RWPE1 (cell line): Measurements from ENCODE around the gene OR6S1.

ENCODE experiments used
- CTCF ChIA-PET: fragments of 350-600 bp; sonication (Branson Sonifier 250); formaldehyde crosslinking; extraction: SDS; loops from one replicate; lab custom pipeline; 2021; lab: Yijun Ruan, JAX
- POLR2A ChIA-PET: fragments of 400-600 bp; formaldehyde crosslinking; extraction: SDS; loops from one replicate; lab custom pipeline; 2020; ENCODE audit warnings: antibody characterized with exemption; ENCODE audit not compliant: low non-redundant PET; lab: Yijun Ruan, JAX
- DNase-seq: peaks from one replicate; pipeline ENCODE4 v3.0.0; 2012; ENCODE audit warnings: low spot score
- H3K27ac ChIP-seq: fragments of 450-650 bp; 2 replicates; pipeline ENCODE4 v1.5.1; 2017
- CTCF ChIP-seq: fragments of 450-650 bp; conservative IDR thresholded peaks from 2 replicates; pipeline ENCODE4 v1.5.1; 2017; ENCODE audit warnings: low read depth, mild to moderate bottlenecking

The OR6S1 gene

GRCh38 chr14:20684662-20685456 is 43.4 kb upstream of the OR6S1 start:
- H3K27ac ChIP-seq: peak overlapping the region; percentile 99
- no peak for TF ChIP-seq CTCF
- POLR2A ChIA-PET: interaction anchor here (0.7 to 1.4 kb wide), 2 partner anchors 53 to 342 kb away, joined by 3 read pairs; no protein-coding TSS in a partner anchor

GRCh38 chr14:20683891-20684661 is 42.6 kb upstream of the OR6S1 start, which contains the start of gene RNASE4:
TSS of gene RNASE4 (plus strand) at chr14:20684560. CDS start at chr14:20699372, 14,812 bp downstream.
- no peak for TF ChIP-seq CTCF
- DNase-seq: peak; percentile 68
- H3K27ac ChIP-seq: peak within 1 kb of the TSS; percentile 99
- POLR2A ChIA-PET: interaction anchor here (0.7 to 1.4 kb wide), 3 partner anchors 52 to 341 kb away, joined by 3 read pairs; no protein-coding TSS in a partner anchor
- CTCF ChIA-PET: interaction anchor here (0.5 to 1.3 kb wide), 4 partner anchors 26 to 647 kb away, joined by 3 to 7 read pairs (median 3); partner anchors contain the start of gene TTC5

More at GRCh38 chr14:20684662-20685456, 43.4 kb upstream of the OR6S1 start:
- DNase-seq: peak; percentile 34
- CTCF ChIA-PET: interaction anchor here (0.5 to 1.3 kb wide), 2 partner anchors 27 to 647 kb away, joined by 3 read pairs; no protein-coding TSS in a partner anchor

GRCh38 chr14:20683125-20683890 is 41.8 kb upstream of the OR6S1 start:
- ChIA-PET POLR2A (interaction anchor here (0.6 to 0.8 kb wide), 2 partner anchors 70 to 283 kb away, joined by 3 read pairs; no protein-coding TSS in a partner anchor), CTCF (interaction anchor here (0.5 to 1.3 kb wide), 3 partner anchors 26 to 378 kb away, joined by 3 to 7 read pairs (median 3); partner anchors contain the start of gene TTC5)
- no peak for TF ChIP-seq CTCF
- peak; percentile 39 for DNase-seq
- peak overlapping the region; percentile 99 for H3K27ac ChIP-seq

GRCh38 chr14:20682435-20683124 is 41.1 kb upstream of the OR6S1 start:
- ChIA-PET CTCF (interaction anchor here (0.8 to 1.1 kb wide), 2 partner anchors 50 to 377 kb away, joined by 4 to 7 read pairs; partner anchors contain the start of gene TTC5), POLR2A (interaction anchor here (1.0 kb wide), 3 partner anchors 18 to 269 kb away, joined by 3 to 4 read pairs (median 4); partner anchors contain the start of gene TEP1)
- DNase-seq: peak; percentile 76

More at GRCh38 chr14:20682435-20683124, 41.1 kb upstream of the OR6S1 start:
- TF ChIP-seq CTCF: 0 out of 2 replicates have a peak, but pooled peaks have one; percentile 8
- peak overlapping the region; percentile 99 for H3K27ac ChIP-seq
